HG03280 (cell line): ENCODE measurements around the gene OR4Q2.
"Not testable (repeated sequence)": the region's sequence is repeated elsewhere in the genome, so short reads cannot be mapped to it uniquely, and the experiment has no call there.

Experiments
- ATAC-seq: cut with Tn5 transposase; IDR thresholded peaks from one replicate; pipeline ENCODE4 v1.9.1; 2021; ENCODE audit warnings: mild to moderate bottlenecking, moderate library complexity; ENCODE audit not compliant: unreplicated experiment

The OR4Q2 gene

GRCh38 chr14:20001863-20002262 lies at the start of gene OR4Q2:
Gene OR4Q2 (plus strand): TSS chr14:20002163.
- no peak for ATAC-seq

GRCh38 chr14:19969735-19970134 lies 32.2 kb upstream of the OR4Q2 start:
- not testable (repeated sequence) for ATAC-seq

- no peak for ATAC-seq
Measured at GRCh38 chr14:19974844-19975243, 27.1 kb upstream of the OR4Q2 start.

GRCh38 chr14:19975291-19975690 lies 26.7 kb upstream of the OR4Q2 start, which contains the start of gene OR4K15:
Gene OR4K15 (plus strand): TSS chr14:19975591. CDS start chr14:19975591, 0 bp downstream.
- no peak for ATAC-seq

- ATAC-seq, result no peak
Measured at GRCh38 chr14:19993438-19993837, 8.5 kb upstream of the OR4Q2 start.

GRCh38 chr14:20002319-20002718 lies 356 bp downstream of the OR4Q2 start:
- ATAC-seq, result no peak

- no peak for ATAC-seq
Measured at GRCh38 chr14:20008156-20008555, 6.2 kb downstream of the OR4Q2 start.

GRCh38 chr14:20019257-20019865 lies 17.4 kb downstream of the OR4Q2 start, which contains the start of gene OR4K14:
Gene OR4K14 (minus strand): TSS chr14:20019307. CDS start chr14:20015193, 4,114 bp downstream.
- ATAC-seq, result no peak

- ATAC-seq, result no peak
Measured at GRCh38 chr14:20031058-20031457, 29.1 kb downstream of the OR4Q2 start.

- ATAC-seq, result no peak
Measured at GRCh38 chr14:20035449-20035848, 33.5 kb downstream of the OR4Q2 start.

GRCh38 chr14:20035938-20036337 lies 34.0 kb downstream of the OR4Q2 start, which contains the start of gene OR4K13:
Gene OR4K13 (minus strand): TSS chr14:20036038. CDS start chr14:20034758, 1,280 bp downstream.
- no peak for ATAC-seq

GRCh38 chr14:20044243-20044642 lies 42.3 kb downstream of the OR4Q2 start:
- no peak for ATAC-seq

- ATAC-seq, result no peak
Measured at GRCh38 chr14:20048202-20048601, 46.2 kb downstream of the OR4Q2 start.
